ENCODE measurements around the gene SSTR3.
"Not testable (repeated sequence)": the region's sequence is repeated elsewhere in the genome, so short reads cannot be mapped to it uniquely, and the experiment has no call there.

Gene SSTR3

GRCh38 chr22:37210041-37210803, 2.1 kb downstream of the SSTR3 start:
- no peak for DNase-seq (ENCODE audit: low spot score)

GRCh38 chr22:37209140-37209845, 3.0 kb downstream of the SSTR3 start:
- no peak for DNase-seq (ENCODE audit: low spot score)

GRCh38 chr22:37208401-37209139, 3.7 kb downstream of the SSTR3 start:
- DNase-seq (ENCODE audit: low spot score): no peak

GRCh38 chr22:37207981-37208380, 4.3 kb downstream of the SSTR3 start:
- no peak for DNase-seq (ENCODE audit: low spot score)

- DNase-seq (ENCODE audit: low spot score): no peak
Observed at GRCh38 chr22:37206841-37207821, 5.1 kb downstream of the SSTR3 start.

GRCh38 chr22:37206118-37206840, 6.0 kb downstream of the SSTR3 start:
- no peak for DNase-seq (ENCODE audit: low spot score)

- no peak for DNase-seq (ENCODE audit: low spot score)
Observed at GRCh38 chr22:37205046-37205445, 7.2 kb downstream of the SSTR3 start.

- no peak for DNase-seq (ENCODE audit: low spot score)
Observed at GRCh38 chr22:37204045-37204655, 8.1 kb downstream of the SSTR3 start.

GRCh38 chr22:37203354-37204044, 8.8 kb downstream of the SSTR3 start:
- no peak for DNase-seq (ENCODE audit: low spot score)

GRCh38 chr22:37202716-37203115, 9.6 kb downstream of the SSTR3 start:
- DNase-seq (ENCODE audit: low spot score): no peak

GRCh38 chr22:37202001-37202555, 10.2 kb downstream of the SSTR3 start:
- DNase-seq (ENCODE audit: low spot score): no peak

GRCh38 chr22:37201443-37201820, 10.8 kb downstream of the SSTR3 start:
- DNase-seq (ENCODE audit: low spot score): not testable (repeated sequence)

- DNase-seq (ENCODE audit: low spot score): no peak
Observed at GRCh38 chr22:37199760-37200108, 12.5 kb downstream of the SSTR3 start.

GRCh38 chr22:37199103-37199759, 13.0 kb downstream of the SSTR3 start:
- peak; percentile 90 for DNase-seq (ENCODE audit: low spot score)

- DNase-seq (ENCODE audit: low spot score): peak; percentile 76
Observed at GRCh38 chr22:37198258-37199102, 13.8 kb downstream of the SSTR3 start.

- DNase-seq (ENCODE audit: low spot score): no peak
Observed at GRCh38 chr22:37197451-37198257, 14.6 kb downstream of the SSTR3 start.

Measured in hematopoietic multipotent progenitor cell treated with erythropoietin and hydrocortisone succinate and interleukin-3 and kit ligand, for 17 days (in vitro differentiated cells).